Endothelial cell of umbilical vein (primary cell): ENCODE measurements around the gene NDUFS6. TPM values are rescaled to one million over a fixed set of nuclear protein-coding genes. Genes with fewer than 3 reads are reported as not detected.

Experiments
- BruUV-seq: library from RNA; stranded (reverse); fragments of 400-500 nt; replicated peaks from 2 replicates; lab custom pipeline; 2021; lab: Mats Ljungman, UMichigan
- CTCF ChIA-PET: fragments of 300-600, 350-600 bp; sonication (Branson Sonifier 250); formaldehyde crosslinking; loops from one replicate; lab custom pipeline; 2021; ENCODE audit warnings: antibody characterized with exemption, inconsistent platforms; lab: Charles Lee
- POLR2A ChIA-PET: fragments of 300-600, 350-600 bp; sonication (Branson Sonifier 250); formaldehyde crosslinking; loops from one replicate; lab custom pipeline; 2021; ENCODE audit warnings: antibody characterized with exemption, inconsistent platforms; lab: Charles Lee
- DNase-seq: peaks from one replicate; pipeline ENCODE4 v3.0.0-alpha.2; 2011; ENCODE audit warnings: low read depth, low spot score
- FAIRE-seq: peaks from 2 replicates; lab custom pipeline; 2011; peaks lifted over from hg19 to GRCh38; lab: Jason Lieb, UNC
- H2AFZ ChIP-seq: 2 replicates; pipeline ENCODE4 v1.6.0; 2012; ENCODE audit warnings: low read depth, low read length, control low read depth, inconsistent platforms
- H3K27ac ChIP-seq: 2 replicates; pipeline ENCODE4 v1.5.1; 2011; ENCODE audit warnings: low read depth, mild to moderate bottlenecking, control low read depth, low read length, moderate library complexity; ENCODE audit not compliant: insufficient read depth
- H3K27me3 ChIP-seq, 2 experiments: 2 replicates each; pipeline versions ENCODE4 v1.6.0 to v1.6.1; 2011; ENCODE audit warnings: low read length in 2 of 2, mixed read lengths in 1 of 2; ENCODE audit not compliant: control insufficient read depth in 2 of 2, insufficient read depth in 2 of 2
- H3K36me3 ChIP-seq, 2 experiments: 2 replicates in 1 of 2; 3 replicates in 1 of 2; pipeline ENCODE4 v1.5.1; 2011; ENCODE audit warnings: low read length in 2 of 2, mild to moderate bottlenecking in 1 of 2, moderate library complexity in 1 of 2; ENCODE audit not compliant: control insufficient read depth in 2 of 2, insufficient read depth in 2 of 2; ENCODE audit errors: extremely low read depth in 1 of 2
- H3K4me1 ChIP-seq: 3 replicates; pipeline ENCODE4 v1.5.1; 2011; ENCODE audit warnings: mild to moderate bottlenecking, low read length; ENCODE audit not compliant: control insufficient read depth, insufficient read depth; ENCODE audit errors: extremely low read depth
- H3K4me2 ChIP-seq: 2 replicates; pipeline ENCODE4 v1.6.1; 2011; ENCODE audit warnings: low read length, control low read depth, mixed read lengths; ENCODE audit not compliant: insufficient read depth
- H3K4me3 ChIP-seq, 3 experiments: fragments of 200-600 bp in 1 of 3; sonication (generic), shearing (Covaris generic) in 1 of 3; replicated peaks in 1 of 3; 2 replicates each; pipeline ENCODE4 v1.5.1; 2011 to 2016; ENCODE audit warnings: control low read depth in 3 of 3, low read length in 3 of 3, mild to moderate bottlenecking in 2 of 3, inconsistent platforms in 1 of 3, low read depth in 1 of 3, moderate library complexity in 1 of 3; ENCODE audit not compliant: insufficient read depth in 1 of 3
- H3K79me2 ChIP-seq: 2 replicates; pipeline ENCODE4 v1.6.0; 2012; ENCODE audit warnings: low read length, inconsistent platforms; ENCODE audit not compliant: control insufficient read depth, insufficient read depth
- H3K9ac ChIP-seq: replicated peaks from 2 replicates; pipeline ENCODE3; 2011; ENCODE audit warnings: low read length, control low read depth; ENCODE audit not compliant: insufficient read depth; ENCODE audit errors: extremely low read depth
- H3K9me1 ChIP-seq: replicated peaks from 3 replicates; pipeline ENCODE4 v1.6.0; 2011; ENCODE audit warnings: mild to moderate bottlenecking, low read length; ENCODE audit not compliant: control insufficient read depth, insufficient read depth; ENCODE audit errors: extremely low read depth
- H3K9me3 ChIP-seq: replicated peaks from 2 replicates; pipeline ENCODE4 v1.5.1; 2012; ENCODE audit warnings: low read length, inconsistent platforms; ENCODE audit not compliant: control insufficient read depth, insufficient read depth
- H4K20me1 ChIP-seq: replicated peaks from 2 replicates; pipeline ENCODE3; 2011; ENCODE audit warnings: mild to moderate bottlenecking, low read length; ENCODE audit not compliant: control insufficient read depth, insufficient read depth; ENCODE audit errors: extremely low read depth
- EZH2 ChIP-seq: IDR thresholded peaks from 2 replicates; pipeline ENCODE4 v1.6.1; 2012; ENCODE audit warnings: borderline replicate concordance, low read depth, mild to moderate bottlenecking, moderate library complexity, low read length, inconsistent platforms; ENCODE audit not compliant: severe bottlenecking
- FOS ChIP-seq: IDR thresholded peaks from 2 replicates; pipeline ENCODE4 v1.6.1; 2011; ENCODE audit warnings: mild to moderate bottlenecking, low read length, moderate library complexity, borderline replicate concordance; ENCODE audit not compliant: insufficient read depth
- GATA2 ChIP-seq: IDR thresholded peaks from 2 replicates; pipeline ENCODE4 v1.7.0; 2011; ENCODE audit warnings: low read depth, mild to moderate bottlenecking, moderate library complexity, mixed read lengths, low read length; ENCODE audit not compliant: insufficient read length, insufficient read depth
- JUN ChIP-seq: IDR thresholded peaks from 2 replicates; pipeline ENCODE4 v1.6.1; 2011; ENCODE audit warnings: borderline replicate concordance, low read depth; ENCODE audit not compliant: insufficient read length, insufficient read depth
- MYC ChIP-seq: IDR thresholded peaks from one replicate; pipeline ENCODE4 v1.6.1; 2011; ENCODE audit warnings: mild to moderate bottlenecking, low read depth, low read length
- POLR2A ChIP-seq: IDR thresholded peaks from 2 replicates; pipeline ENCODE4 v1.6.1; 2012; ENCODE audit warnings: low read depth, mild to moderate bottlenecking, control low read depth, low read length
- POLR2AphosphoS5 ChIP-seq: IDR thresholded peaks from 2 replicates; pipeline ENCODE4 v1.6.1; 2012; ENCODE audit warnings: low read depth, mild to moderate bottlenecking, control low read depth, low read length, moderate library complexity; ENCODE audit not compliant: insufficient read depth
- dilution Hi-C: fragments of 300-500 bp; cut with MboI; formaldehyde crosslinking; loops from one replicate; pipeline ENCODE4 v1.15.0; 2019; ENCODE audit warnings: low sequenced_read_pairs; ENCODE audit not compliant: extremely low pct_ligation_motif_present
- intact Hi-C: fragments of 100-400 bp; cut with micrococcal nuclease; formaldehyde crosslinking; loops from one replicate; pipeline ENCODE4 v1.10.0; 2022
- polyA plus RNA-seq, 4 experiments: library from polyadenylated mRNA; depleted of rRNA in 3 of 4; stranded (reverse) in 3 of 4; unstranded in 1 of 4; fragments of >200 nt; gene quantifications; 2 replicates each; pipeline versions ENCODE4 v1.2.1 to v1.2.3, GENCODE V29; 2011 to 2012; ENCODE audit warnings: missing spikeins in 1 of 4
- total RNA-seq: library from RNA; stranded (reverse); gene quantifications from 2 replicates; pipeline ENCODE4 v1.2.3, GENCODE V29; 2021
- TF ChIP-seq, protein P1 (sequence below), 2 donors: IDR thresholded peaks; 1 replicate in 1 of 2; 2 replicates in 1 of 2; pipeline ENCODE4 v1.5.1; 2011; ENCODE audit warnings: low read length in 2 of 2, mild to moderate bottlenecking in 2 of 2, moderate library complexity in 2 of 2, control low read depth in 1 of 2, inconsistent platforms in 1 of 2, low read depth in 1 of 2; ENCODE audit not compliant: insufficient read depth in 1 of 2; ENCODE audit errors: extremely low read depth in 1 of 2
- TF ChIP-seq, protein P2 (sequence below): IDR thresholded peaks from 2 replicates; pipeline ENCODE4 v1.6.1; 2011; ENCODE audit not compliant: insufficient read depth, insufficient read length

NDUFS6 gene
- total and polyA plus RNA-seq, 2 donors (not counting 3 experiments of a cell fraction or from before 2014, with no cell fraction given), result 42.5 to 127 TPM

- Histone ChIP-seq H3K9me3 (no peaks in the 10 kb centered on the region), H3K9me1 (no peaks in the 10 kb centered on the region), H3K36me3 (no peaks in the 10 kb centered on the region), H3K4me1 (no peaks in the 10 kb centered on the region), H4K20me1 (no peaks in the 10 kb centered on the region), H3K4me3 (no peak overlapping the region), H3K9ac (no peak overlapping the region), H3K27ac (no peak overlapping the region), H2AFZ (no peak overlapping the region), H3K27me3 (peaks cover 8 to 17% of the 10 kb centered on the region in 2 experiments), H3K4me2 (no peak overlapping the region), H3K79me2 (no peaks in the 10 kb centered on the region)
- DNase-seq (no peak), FAIRE-seq (no peak)
- CTCF ChIA-PET, result no interaction called here
- dilution Hi-C loops, result no loop called here
- BruUV-seq, result no TSS peak
- POLR2A ChIA-PET, result no interaction called here
- TF ChIP-seq, protein P1, sequence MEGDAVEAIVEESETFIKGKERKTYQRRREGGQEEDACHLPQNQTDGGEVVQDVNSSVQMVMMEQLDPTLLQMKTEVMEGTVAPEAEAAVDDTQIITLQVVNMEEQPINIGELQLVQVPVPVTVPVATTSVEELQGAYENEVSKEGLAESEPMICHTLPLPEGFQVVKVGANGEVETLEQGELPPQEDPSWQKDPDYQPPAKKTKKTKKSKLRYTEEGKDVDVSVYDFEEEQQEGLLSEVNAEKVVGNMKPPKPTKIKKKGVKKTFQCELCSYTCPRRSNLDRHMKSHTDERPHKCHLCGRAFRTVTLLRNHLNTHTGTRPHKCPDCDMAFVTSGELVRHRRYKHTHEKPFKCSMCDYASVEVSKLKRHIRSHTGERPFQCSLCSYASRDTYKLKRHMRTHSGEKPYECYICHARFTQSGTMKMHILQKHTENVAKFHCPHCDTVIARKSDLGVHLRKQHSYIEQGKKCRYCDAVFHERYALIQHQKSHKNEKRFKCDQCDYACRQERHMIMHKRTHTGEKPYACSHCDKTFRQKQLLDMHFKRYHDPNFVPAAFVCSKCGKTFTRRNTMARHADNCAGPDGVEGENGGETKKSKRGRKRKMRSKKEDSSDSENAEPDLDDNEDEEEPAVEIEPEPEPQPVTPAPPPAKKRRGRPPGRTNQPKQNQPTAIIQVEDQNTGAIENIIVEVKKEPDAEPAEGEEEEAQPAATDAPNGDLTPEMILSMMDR (IDR thresholded peaks at IDR 0.05; ENCODE audit: extremely low read depth in 1 of 2, insufficient read depth in 1 of 2, low read depth in 1 of 2, low read length in 2 of 2), result no peak
- no peak for TF ChIP-seq POLR2AphosphoS5
- no peak for TF ChIP-seq MYC
- no peak for TF ChIP-seq GATA2
- no peak for TF ChIP-seq POLR2A
- TF ChIP-seq, protein P2, sequence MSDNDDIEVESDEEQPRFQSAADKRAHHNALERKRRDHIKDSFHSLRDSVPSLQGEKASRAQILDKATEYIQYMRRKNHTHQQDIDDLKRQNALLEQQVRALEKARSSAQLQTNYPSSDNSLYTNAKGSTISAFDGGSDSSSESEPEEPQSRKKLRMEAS, result no peak
- no peak for TF ChIP-seq EZH2
- TF ChIP-seq JUN, result no peak
- no peak for TF ChIP-seq FOS
- intact Hi-C loops, result no loop called here
Observed at GRCh38 chr5:1852324-1852947, 51.2 kb downstream of the NDUFS6 start.
